Left hindlimb (tissue), 1 donor: ENCODE data around the gene PA2G4.
"Not testable (repeated sequence)": the region's sequence is repeated elsewhere in the genome, so short reads cannot be mapped to it uniquely, and the experiment has no call there.

Experiments
- DNase-seq: peaks from one replicate; pipeline ENCODE4 v3.0.0-alpha.2; 2018

PA2G4 gene

DNA sequence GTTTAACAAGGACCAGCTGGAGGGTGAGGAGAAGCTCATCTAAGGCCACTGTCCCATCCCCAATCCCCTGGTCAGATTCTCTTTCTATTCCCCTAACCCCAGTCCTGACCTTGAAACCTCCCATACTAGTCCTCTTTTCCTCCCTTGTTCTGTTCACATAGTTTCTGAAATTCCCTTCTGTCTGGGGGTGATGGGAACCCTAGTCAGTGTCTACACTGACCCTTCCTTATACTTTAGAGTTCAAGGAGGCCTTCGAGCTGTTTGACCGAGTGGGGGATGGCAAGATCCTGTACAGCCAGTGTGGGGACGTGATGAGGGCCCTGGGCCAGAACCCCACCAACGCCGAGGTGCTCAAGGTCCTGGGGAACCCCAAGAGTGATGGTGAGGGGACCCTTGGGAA, 50.5 kb downstream of the PA2G4 start:
- no peak for DNase-seq

DNA sequence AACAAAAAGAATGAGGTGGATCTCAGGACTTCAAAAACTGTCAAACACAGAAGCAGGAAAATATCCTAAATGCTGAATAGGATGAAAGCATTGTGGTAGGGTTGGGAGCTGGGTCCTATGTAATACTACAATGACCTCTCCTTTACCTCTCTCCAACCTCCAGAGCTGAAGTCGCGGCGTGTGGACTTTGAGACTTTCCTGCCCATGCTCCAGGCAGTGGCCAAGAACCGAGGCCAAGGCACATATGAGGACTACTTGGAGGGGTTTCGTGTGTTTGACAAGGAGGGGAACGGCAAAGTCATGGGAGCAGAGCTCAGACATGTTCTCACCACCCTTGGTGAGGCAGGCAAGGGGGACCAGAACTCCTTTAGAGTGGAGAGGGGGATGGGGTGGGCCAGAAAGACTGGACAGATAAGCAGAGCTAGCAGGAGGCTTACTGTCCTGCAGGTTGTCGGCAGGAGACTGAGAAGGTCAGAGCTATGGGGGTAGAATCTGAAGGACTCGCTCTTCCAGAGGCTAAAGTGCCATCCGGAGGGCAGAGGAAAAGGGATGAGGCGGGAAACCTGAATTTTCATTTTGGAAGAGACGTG, 51.0 kb downstream of the PA2G4 start:
- no peak for DNase-seq

DNA sequence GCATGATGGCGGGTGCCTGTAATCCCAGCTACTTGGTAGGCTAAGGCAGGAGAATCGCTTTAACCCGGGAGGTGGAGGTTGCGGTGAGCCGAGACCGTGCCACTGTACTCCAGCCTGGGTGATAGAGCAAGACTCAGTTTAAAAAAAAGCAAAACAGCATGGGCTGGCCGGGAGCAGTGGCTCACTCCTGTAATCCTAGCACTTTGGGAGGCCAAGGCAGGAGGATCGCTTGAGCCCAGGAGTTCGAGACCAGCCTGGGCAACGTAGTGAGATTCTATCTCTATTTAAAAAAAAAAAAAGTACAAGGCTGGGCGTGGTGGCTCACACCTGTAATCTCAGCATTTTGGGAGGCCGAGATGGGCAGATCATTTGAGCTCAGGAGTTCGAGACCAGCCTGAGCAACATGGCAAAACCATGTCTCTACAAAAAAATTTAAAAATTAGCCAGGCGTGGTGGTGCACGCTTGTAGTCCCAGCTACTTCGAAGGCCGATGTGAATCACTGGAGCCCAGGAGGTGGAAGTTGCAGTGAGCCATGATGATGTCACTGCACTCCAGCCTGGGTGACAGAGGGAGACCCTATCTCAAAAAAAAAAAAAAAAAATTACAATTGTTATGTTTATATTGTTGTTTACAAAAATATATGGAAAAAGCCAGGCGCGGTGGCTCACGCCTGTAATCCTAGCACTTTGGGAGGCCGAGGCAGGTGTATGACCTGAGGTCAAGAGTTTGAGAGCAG, 52.3 kb downstream of the PA2G4 start:
- DNase-seq, result not testable (repeated sequence)

DNA sequence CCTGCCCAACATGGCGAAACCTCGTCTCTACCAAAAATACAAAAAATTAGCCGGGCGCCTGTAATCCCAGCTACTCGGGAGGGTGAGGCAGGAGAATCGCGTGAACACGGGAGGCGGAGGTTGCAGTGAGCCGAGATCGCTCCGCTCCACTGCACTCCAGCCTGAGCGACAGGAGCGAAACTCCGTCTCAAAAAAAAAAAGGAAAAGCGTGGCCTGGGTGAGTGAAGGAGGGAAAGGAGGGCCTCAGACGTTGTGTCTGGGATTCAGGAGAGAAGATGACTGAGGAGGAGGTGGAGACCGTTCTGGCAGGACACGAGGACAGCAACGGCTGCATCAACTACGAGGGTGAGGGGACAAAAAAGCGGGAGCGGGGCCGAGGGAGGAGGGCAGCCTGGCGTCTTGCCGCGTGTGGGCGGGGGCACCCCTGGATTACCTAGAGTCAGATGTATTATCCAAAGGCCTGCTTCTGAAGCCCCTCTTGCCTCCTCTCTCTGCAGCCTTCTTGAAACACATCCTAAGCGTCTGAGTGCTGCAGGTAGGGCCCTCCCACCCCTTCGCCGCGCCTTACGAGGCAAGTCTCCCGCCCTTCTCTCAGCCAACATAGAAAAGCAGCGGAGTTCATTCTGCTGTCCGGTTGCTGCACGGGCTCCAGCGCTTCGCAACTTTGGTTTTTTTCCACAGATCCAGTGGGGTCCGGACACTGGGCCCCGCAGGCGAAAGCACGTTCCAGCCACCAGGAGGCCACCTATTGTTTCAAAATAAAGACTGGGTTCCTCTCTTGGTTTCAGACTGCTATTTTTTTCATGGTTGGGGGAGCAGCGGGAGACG, 53.1 kb downstream of the PA2G4 start:
- peak; percentile 93 for DNase-seq

DNA sequence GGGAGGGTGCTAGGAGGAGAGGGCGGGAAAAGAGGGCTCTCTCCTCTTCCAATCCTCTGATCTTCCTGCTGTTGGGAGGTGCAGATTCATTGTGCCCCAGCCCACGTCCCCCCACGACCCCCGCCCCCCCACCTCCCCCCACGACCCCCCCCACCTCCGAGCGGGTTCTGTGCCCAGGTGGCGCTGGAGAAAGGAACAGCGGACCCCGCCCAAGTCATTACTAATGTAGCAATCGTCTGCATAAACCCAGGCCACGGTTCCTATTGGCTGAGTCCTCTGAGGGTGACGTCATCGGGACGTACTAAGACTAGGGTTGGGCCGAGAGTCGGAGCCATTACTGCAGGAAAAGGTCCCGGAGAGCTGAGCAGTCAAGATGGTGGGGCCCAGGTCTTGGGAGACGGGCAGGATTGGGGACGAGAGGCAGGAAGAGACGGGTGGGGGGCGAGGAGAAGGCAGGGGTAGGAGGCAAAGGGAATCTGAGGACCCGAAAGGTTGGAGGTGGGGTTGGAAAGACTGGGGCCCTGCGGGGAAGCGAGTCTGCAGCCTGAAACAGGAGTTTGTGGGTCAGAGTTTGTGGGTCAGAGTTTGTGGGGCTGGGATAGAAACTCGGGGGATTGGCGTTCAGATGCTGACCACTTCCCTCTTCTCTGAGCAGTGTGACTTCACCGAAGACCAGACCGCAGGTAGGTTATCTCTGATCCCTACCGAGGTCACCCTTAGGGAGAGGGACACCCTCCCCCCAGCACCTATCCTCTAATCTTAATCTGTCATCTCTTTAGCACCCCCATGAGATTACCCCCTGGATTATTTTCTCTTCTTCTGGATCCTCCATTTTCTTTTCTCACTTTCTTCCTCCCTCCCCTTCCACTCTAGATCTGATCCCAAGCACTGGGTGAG, 53.9 kb downstream of the PA2G4 start, which contains the start of gene MYL6:
Gene MYL6 (plus strand): TSS at position 331 of the 897 bp plus-strand sequence. CDS start 43 bp downstream, at position 374.
- DNase-seq, result peak; percentile 97

DNA sequence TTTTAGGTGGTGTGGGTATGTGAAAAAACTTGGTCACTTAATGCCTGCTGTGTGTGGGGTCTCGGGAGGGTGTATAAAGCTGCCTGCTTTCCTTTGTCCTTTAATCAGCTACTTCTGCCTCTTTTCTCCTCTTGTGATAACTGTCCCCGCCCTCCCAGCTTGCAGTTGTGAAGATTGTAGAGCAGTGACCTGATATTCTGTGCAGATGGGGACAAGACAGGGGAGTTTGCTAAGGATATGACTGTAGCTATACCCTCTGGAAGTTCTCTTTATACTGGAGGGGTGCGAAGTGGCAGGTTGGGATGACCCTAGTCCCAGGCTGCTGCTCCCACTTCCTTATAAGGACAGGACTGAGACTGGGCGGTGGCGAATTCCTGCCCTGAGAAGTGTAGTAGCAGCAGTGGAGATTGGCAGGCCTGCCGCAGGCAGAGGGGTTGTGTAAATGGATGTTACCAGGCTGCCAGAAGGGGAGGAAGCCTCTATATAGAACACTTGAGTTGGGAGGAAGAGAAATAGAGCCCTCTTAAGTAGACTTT, 54.6 kb downstream of the PA2G4 start:
- DNase-seq, result peak; percentile 73

DNA sequence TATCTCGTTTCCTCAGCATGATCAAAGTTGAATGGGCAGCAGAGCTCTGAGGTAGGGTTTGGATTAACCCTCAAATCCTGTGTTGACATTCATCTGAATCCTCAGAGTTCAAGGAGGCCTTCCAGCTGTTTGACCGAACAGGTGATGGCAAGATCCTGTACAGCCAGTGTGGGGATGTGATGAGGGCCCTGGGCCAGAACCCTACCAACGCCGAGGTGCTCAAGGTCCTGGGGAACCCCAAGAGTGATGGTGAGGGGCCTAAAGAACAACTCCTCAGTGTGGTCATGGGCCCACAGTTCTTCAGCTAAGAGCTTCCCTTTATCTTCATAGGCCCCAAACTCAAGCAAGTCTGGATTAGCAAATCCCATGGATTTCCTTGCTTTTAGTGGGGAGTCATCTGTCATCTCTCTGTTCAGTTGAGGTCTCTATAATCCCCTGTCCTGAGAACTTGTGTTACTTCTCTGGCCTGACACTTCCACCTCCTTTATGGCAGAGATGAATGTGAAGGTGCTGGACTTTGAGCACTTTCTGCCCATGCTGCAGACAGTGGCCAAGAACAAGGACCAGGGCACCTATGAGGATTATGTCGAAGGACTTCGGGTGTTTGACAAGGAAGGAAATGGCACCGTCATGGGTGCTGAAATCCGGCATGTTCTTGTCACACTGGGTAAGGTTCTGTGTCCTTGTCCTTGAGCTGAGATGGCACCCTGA, 55.3 kb downstream of the PA2G4 start:
- no peak for DNase-seq

DNA sequence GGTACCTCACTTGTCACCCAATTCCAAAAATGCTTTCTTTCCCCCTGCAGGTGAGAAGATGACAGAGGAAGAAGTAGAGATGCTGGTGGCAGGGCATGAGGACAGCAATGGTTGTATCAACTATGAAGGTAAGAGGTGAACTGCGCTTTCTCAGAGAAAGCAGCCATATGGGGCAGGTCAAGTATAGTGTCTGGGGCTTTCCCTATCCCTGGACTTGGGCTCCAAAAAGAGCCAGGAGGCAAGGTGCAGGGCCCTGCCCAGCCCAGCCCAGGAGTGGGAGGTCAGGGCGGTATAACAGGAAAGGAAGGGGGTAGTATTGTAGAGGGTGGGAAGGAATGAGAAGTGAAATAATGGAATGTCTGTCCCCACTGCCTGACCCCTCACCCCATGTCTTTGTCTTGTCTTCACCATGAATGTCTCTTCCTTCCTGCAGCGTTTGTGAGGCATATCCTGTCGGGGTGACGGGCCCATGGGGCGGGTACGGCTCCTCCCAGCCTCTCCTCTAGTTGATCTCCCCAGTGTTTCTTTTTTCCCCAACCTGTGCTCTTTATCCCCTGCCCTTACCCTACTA, 55.9 kb downstream of the PA2G4 start:
- DNase-seq, result no peak

DNA sequence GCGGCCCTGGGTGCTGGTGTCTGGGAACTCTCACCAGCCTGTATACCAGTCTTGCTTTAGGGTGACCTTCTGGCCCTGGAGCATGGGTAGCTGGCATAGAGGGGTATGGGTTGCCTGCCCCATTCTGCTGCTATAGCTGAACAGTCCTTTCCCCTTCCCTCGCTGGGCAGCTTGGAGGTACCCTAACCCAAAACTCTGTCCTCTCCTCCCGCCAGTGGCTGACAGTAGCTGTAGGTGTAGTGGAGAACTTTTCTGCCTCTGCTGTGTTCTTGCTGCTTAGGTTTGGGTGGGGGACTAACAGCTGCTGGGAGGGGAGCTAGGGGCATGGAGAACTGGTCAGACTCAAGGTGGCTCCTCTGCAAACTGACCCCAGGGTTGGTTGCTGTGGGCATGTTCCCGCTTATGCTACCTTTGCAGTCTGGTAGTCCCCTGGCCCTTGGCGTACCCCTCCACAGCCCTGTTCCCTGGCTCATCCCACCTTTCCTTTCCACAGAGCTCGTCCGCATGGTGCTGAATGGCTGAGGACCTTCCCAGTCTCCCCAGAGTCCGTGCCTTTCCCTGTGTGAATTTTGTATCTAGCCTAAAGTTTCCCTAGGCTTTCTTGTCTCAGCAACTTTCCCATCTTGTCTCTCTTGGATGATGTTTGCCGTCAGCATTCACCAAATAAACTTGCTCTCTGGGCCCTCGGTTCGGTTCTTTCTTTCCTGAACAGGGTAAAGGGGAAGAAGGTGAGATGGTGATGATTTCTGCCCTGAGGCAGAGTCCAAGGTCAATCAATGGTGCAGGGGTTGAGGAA, 56.7 kb downstream of the PA2G4 start:
- no peak for DNase-seq

DNA sequence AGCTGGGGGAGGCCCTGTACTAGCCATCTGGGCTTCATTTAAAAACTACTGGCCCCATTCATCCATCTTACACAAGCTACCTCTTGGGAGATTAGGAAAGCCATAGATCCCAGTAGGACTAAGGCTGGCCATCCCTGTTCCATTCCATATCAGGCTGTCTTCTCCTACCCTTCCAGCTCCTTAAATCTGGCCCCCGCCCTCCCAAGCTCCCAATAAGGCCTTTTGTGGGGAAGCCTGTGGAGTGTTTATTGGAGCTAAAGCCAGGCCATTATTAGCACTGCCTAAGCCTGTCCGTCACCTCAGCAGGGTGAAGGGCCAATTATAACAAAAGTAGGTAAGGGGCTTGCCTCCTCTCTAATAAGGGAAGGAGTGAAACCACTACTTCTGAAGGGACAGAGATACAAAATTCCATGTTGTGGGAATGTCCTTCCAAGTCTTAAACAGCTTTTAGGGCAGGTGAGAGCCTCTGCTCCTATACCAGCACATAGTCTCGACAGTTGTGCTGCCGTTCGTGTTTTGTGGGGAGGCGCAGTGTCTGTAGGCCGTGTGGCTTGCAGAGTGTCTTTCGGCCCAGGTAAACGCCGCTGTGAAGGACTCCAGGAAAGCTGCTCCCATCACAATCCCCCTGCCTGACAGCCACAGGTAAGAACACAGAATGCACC, 57.5 kb downstream of the PA2G4 start:
- DNase-seq, result no peak

DNA sequence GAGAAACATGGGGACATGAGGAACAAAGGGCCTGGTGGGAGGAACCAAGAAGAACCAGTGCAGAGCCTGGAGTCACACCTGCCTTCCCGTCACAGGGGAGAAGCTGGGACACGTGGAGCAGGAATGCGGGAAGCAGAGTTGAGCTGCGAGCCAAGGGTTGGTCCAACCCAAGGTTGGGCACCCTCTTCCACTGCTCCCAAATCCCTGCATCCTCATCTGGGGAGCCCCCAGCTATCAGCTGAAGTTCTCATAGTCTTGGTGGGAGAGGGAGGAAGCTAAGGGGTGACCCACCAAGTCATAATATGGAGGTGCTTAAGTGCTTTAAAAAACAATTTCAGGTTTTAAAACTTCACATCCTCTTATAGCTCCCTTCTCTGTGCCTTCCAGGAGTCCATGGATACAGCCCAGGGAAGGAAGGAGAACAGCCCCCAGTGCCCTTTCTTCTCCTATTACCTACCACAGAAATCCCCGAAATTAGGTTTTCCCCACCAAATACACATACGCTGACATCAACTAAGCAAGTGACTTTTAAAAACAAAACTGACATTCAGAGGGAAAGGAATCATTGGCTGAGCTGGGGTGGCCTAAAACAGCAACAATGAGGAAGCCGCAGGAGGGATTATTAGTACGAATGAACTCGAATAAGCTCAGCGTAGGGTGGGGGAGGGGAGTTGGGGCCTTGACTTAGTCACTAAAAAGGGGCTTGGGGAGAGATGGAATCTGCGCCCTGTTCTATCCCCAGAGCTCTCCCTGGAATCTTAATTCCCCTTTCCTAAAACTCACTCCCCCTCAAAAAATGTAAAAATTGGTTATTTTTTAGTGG, 58.3 kb downstream of the PA2G4 start:
- peak; percentile 21 for DNase-seq
